ENCODE results near the gene HLCS. TPM values are rescaled to one million over a fixed set of nuclear protein-coding genes. Genes with fewer than 3 reads are reported as not detected.

The HLCS gene
- total and polyA plus RNA-seq, 2 experiments from 2014 or later = 10.6 to 30.4 TPM

GRCh38 chr21:36766511-36766910, 200.0 kb downstream of the HLCS start:
- H3K27me3 ChIP-seq = no peaks in the 10 kb centered on the region
- H4K20me1 ChIP-seq (ENCODE audit: insufficient read depth, poor library complexity, severe bottlenecking) = no peaks in the 10 kb centered on the region
- DNase-seq (ENCODE audit: low spot score) = no peak
- H3K9me3 ChIP-seq (ENCODE audit: low read depth) = no peaks in the 10 kb centered on the region
- peaks cover 15% of the 10 kb centered on the region for H3K4me1 ChIP-seq (ENCODE audit: insufficient read depth)
- TF ChIP-seq EZH2 (IDR thresholded peaks at IDR 0.05; ENCODE audit: borderline replicate concordance) (no peak), EZH2phosphoT487 (IDR thresholded peaks at IDR 0.05; ENCODE audit: low read depth, severe bottlenecking, unreplicated experiment) (no peak)
- TF ChIP-seq, protein P1, sequence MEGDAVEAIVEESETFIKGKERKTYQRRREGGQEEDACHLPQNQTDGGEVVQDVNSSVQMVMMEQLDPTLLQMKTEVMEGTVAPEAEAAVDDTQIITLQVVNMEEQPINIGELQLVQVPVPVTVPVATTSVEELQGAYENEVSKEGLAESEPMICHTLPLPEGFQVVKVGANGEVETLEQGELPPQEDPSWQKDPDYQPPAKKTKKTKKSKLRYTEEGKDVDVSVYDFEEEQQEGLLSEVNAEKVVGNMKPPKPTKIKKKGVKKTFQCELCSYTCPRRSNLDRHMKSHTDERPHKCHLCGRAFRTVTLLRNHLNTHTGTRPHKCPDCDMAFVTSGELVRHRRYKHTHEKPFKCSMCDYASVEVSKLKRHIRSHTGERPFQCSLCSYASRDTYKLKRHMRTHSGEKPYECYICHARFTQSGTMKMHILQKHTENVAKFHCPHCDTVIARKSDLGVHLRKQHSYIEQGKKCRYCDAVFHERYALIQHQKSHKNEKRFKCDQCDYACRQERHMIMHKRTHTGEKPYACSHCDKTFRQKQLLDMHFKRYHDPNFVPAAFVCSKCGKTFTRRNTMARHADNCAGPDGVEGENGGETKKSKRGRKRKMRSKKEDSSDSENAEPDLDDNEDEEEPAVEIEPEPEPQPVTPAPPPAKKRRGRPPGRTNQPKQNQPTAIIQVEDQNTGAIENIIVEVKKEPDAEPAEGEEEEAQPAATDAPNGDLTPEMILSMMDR (IDR thresholded peaks at IDR 0.05; ENCODE audit: poor library complexity) = no peak
- H3K27ac ChIP-seq = no peak overlapping the region
- H3K4me3 ChIP-seq = no peak overlapping the region
- no peaks in the 10 kb centered on the region for H3K79me2 ChIP-seq
- H3K9me2 ChIP-seq (replicated peaks; ENCODE audit: insufficient read depth) = no peaks in the 10 kb centered on the region
- WGBS (ENCODE audit: low lambda C conversion rate, missing lambda C conversion rate) = 96% methylated on average over 6 of the region's 6 CpGs
- no peak overlapping the region for H2AFZ ChIP-seq
- no peaks in the 10 kb centered on the region for H3K36me3 ChIP-seq (replicated peaks; ENCODE audit: insufficient read depth, low read depth)
- H3K4me2 ChIP-seq = no peak overlapping the region

- Histone ChIP-seq H3K4me3 (no peak overlapping the region), H4K20me1 (ENCODE audit: insufficient read depth, poor library complexity, severe bottlenecking) (no peaks in the 10 kb centered on the region), H3K9me2 (replicated peaks; ENCODE audit: insufficient read depth) (no peaks in the 10 kb centered on the region), H3K9me3 (ENCODE audit: low read depth) (no peaks in the 10 kb centered on the region), H3K79me2 (no peaks in the 10 kb centered on the region), H3K27me3 (no peaks in the 10 kb centered on the region), H3K4me1 (ENCODE audit: insufficient read depth) (peaks cover 15% of the 10 kb centered on the region), H3K27ac (no peak overlapping the region), H3K36me3 (replicated peaks; ENCODE audit: insufficient read depth, low read depth) (no peaks in the 10 kb centered on the region), H3K4me2 (no peak overlapping the region), H2AFZ (no peak overlapping the region)
- WGBS (ENCODE audit: low lambda C conversion rate, missing lambda C conversion rate) = 92% methylated on average over 4 of the region's 4 CpGs
- no peak for DNase-seq (ENCODE audit: low spot score)
- TF ChIP-seq, protein P1 (IDR thresholded peaks at IDR 0.05; ENCODE audit: poor library complexity) = no peak
- TF ChIP-seq EZH2 (IDR thresholded peaks at IDR 0.05; ENCODE audit: borderline replicate concordance) (no peak), EZH2phosphoT487 (IDR thresholded peaks at IDR 0.05; ENCODE audit: low read depth, severe bottlenecking, unreplicated experiment) (no peak)
These were observed 201.2 kb downstream of the HLCS start for GRCh38 chr21:36765229-36765628.

- Histone ChIP-seq H3K4me2 (no peak overlapping the region), H3K9me2 (replicated peaks; ENCODE audit: insufficient read depth) (no peaks in the 10 kb centered on the region), H3K36me3 (replicated peaks; ENCODE audit: insufficient read depth, low read depth) (no peaks in the 10 kb centered on the region), H3K27ac (no peak overlapping the region), H2AFZ (no peak overlapping the region), H3K4me3 (no peak overlapping the region), H3K4me1 (ENCODE audit: insufficient read depth) (no peaks in the 10 kb centered on the region), H3K27me3 (no peaks in the 10 kb centered on the region), H4K20me1 (ENCODE audit: insufficient read depth, poor library complexity, severe bottlenecking) (no peaks in the 10 kb centered on the region), H3K79me2 (no peaks in the 10 kb centered on the region), H3K9me3 (ENCODE audit: low read depth) (no peaks in the 10 kb centered on the region)
- TF ChIP-seq EZH2 (IDR thresholded peaks at IDR 0.05; ENCODE audit: borderline replicate concordance) (no peak), EZH2phosphoT487 (IDR thresholded peaks at IDR 0.05; ENCODE audit: low read depth, severe bottlenecking, unreplicated experiment) (no peak)
- TF ChIP-seq, protein P1 (IDR thresholded peaks at IDR 0.05; ENCODE audit: poor library complexity) = no peak
- 88% methylated on average over 6 of the region's 6 CpGs for WGBS (ENCODE audit: low lambda C conversion rate, missing lambda C conversion rate)
- DNase-seq (ENCODE audit: low spot score) = no peak
These were observed 203.2 kb downstream of the HLCS start for GRCh38 chr21:36763305-36763704.

- no peaks in the 10 kb centered on the region for H3K79me2 ChIP-seq
- H3K27me3 ChIP-seq = no peaks in the 10 kb centered on the region
- H3K9me2 ChIP-seq (replicated peaks; ENCODE audit: insufficient read depth) = no peaks in the 10 kb centered on the region
- TF ChIP-seq, protein P1 (IDR thresholded peaks at IDR 0.05; ENCODE audit: poor library complexity) = no peak
- TF ChIP-seq EZH2 (IDR thresholded peaks at IDR 0.05; ENCODE audit: borderline replicate concordance) (no peak), EZH2phosphoT487 (IDR thresholded peaks at IDR 0.05; ENCODE audit: low read depth, severe bottlenecking, unreplicated experiment) (no peak)
- no peaks in the 10 kb centered on the region for H3K9me3 ChIP-seq (ENCODE audit: low read depth)
- H2AFZ ChIP-seq = no peak overlapping the region
- no peak overlapping the region for H3K27ac ChIP-seq
- H3K4me2 ChIP-seq = no peak overlapping the region
- no peaks in the 10 kb centered on the region for H4K20me1 ChIP-seq (ENCODE audit: insufficient read depth, poor library complexity, severe bottlenecking)
- no peak overlapping the region for H3K4me3 ChIP-seq
- DNase-seq (ENCODE audit: low spot score) = no peak
- no peaks in the 10 kb centered on the region for H3K4me1 ChIP-seq (ENCODE audit: insufficient read depth)
- no peaks in the 10 kb centered on the region for H3K36me3 ChIP-seq (replicated peaks; ENCODE audit: insufficient read depth, low read depth)
- WGBS (ENCODE audit: low lambda C conversion rate, missing lambda C conversion rate) = 89% methylated on average over 9 of the region's 9 CpGs
These were observed 203.8 kb downstream of the HLCS start for GRCh38 chr21:36762642-36763041.
